HTR-8/SVneo (cell line): Measurements from ENCODE around the gene SMYD3.
A peak's percentile ranks its signal among the peaks of the same experiment; 100 is the strongest.
"Not testable (repeated sequence)": the region's sequence is repeated elsewhere in the genome, so short reads cannot be mapped to it uniquely, and the experiment has no call there.

Experiments
- DNase-seq: peaks from one replicate; pipeline ENCODE4 v3.0.0; 2011; ENCODE audit warnings: low spot score, mixed read lengths; ENCODE audit not compliant: insufficient read length
- FAIRE-seq: peaks from 2 replicates; lab custom pipeline; 2011; peaks lifted over from hg19 to GRCh38; lab: Jason Lieb, UNC

The SMYD3 gene

DNA sequence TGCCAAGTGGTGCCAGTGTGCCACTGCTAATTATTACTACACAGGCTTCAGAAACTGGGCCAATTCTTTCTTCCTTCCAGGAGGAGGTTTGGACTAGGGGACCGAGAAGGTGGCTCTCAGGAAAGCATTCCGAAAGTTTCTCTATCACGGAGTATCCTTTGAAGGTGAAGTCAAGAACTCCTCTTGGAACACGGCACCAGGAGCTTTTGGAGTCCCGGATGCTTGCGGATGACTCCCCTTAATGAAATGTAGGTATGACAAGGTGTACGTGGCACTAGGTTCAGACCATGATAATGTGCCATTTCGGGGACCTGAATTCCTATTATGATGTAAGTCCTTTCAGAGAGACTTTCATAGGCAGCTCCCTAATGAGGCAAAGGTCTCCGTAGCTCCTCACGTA lies 718.2 kb downstream of the SMYD3 start:
- FAIRE-seq (no peak), DNase-seq (no peak)

GRCh38 chr1:245788269-245788668 lies 718.8 kb downstream of the SMYD3 start:
- peak; percentile 78 for DNase-seq
- no peak for FAIRE-seq

GRCh38 chr1:245786948-245787347 lies 720.1 kb downstream of the SMYD3 start:
- DNase-seq (no peak), FAIRE-seq (no peak)

- DNase-seq (no peak), FAIRE-seq (no peak)
Observed at GRCh38 chr1:245779797-245780755, 727.0 kb downstream of the SMYD3 start.

GRCh38 chr1:245777752-245778151 lies 729.3 kb downstream of the SMYD3 start:
- FAIRE-seq, result no peak
- no peak for DNase-seq

DNA sequence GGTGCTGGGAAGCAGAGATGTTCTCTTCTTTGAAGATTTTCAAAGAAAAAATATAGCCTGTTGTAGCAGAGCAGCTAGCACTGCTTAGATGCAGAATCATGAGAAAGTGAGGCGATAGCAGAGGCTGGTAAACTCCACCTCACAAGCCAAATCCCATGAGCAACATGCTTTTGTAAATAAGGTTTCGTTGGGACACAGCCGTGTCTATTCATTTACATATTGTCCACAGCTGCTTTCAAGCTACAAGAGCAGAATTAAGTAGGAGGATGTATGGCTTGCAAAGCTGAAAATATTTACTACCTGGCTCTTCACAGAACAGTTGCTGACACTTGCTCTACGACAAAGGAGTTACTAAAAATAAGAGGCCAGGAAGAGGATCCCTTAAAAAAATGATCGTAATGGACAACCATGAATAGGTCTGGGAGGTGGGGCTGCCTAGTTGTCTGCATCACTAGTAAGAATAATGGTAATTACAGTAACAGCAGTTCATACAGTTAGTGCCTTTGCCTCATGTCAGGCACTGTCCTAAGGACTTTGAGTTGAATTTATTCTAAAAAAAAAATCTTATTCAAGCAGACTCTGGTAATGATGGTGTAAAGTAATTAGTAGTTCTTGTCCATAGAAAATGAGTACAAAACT lies 730.3 kb downstream of the SMYD3 start:
- DNase-seq, result no peak

GRCh38 chr1:245776139-245776538 lies 730.9 kb downstream of the SMYD3 start:
- FAIRE-seq, result no peak

More for the DNA sequence above, 730.3 kb downstream of the SMYD3 start:
- no peak for FAIRE-seq

GRCh38 chr1:245774931-245775330 lies 732.1 kb downstream of the SMYD3 start:
- FAIRE-seq, DNase-seq: not testable (repeated sequence)

More at GRCh38 chr1:245776139-245776538, 730.9 kb downstream of the SMYD3 start:
- no peak for DNase-seq

DNA sequence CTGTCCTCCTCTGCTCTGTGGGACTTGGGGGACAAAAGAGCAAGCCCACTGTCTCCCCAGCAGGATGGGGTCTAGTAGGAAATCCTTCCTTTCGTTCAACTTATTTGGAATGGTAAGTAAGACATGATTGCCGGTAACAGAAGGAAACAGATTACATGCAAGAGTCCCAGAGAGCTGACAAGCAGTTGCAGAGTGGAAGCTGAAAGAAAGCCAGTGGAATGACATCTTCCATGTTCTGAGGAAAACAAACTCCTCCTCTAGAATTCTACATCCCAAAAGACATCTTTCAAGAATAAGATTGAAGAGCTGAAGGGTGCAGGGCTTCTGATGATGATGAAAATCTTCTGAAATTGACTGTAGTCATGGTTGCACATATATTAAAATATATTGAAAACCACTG lies 732.9 kb downstream of the SMYD3 start:
- no peak for DNase-seq
- FAIRE-seq, result no peak

DNA sequence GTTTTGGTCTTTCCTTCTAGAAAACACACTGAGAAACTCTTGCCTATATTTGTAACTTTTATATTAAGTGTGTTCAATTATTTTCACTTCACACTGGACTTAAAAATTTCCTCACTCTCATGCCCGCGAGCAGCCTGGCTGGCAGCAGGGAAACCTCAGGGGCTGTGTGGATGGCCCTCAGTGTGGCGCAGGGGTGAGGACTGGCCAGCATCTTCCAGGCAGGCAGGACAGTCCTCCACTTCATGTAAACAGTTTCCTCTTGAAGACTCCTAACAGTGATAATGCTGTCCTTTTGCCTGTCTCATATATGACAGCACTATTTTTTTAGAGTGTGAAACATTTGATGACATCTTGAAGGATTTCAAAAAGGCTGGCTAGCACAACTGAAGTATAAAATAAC lies 733.7 kb downstream of the SMYD3 start:
- DNase-seq (no peak), FAIRE-seq (no peak)

GRCh38 chr1:245772739-245773138 lies 734.3 kb downstream of the SMYD3 start:
- FAIRE-seq (no peak), DNase-seq (no peak)

GRCh38 chr1:245772325-245772724 lies 734.8 kb downstream of the SMYD3 start:
- DNase-seq (no peak), FAIRE-seq (no peak)

DNA sequence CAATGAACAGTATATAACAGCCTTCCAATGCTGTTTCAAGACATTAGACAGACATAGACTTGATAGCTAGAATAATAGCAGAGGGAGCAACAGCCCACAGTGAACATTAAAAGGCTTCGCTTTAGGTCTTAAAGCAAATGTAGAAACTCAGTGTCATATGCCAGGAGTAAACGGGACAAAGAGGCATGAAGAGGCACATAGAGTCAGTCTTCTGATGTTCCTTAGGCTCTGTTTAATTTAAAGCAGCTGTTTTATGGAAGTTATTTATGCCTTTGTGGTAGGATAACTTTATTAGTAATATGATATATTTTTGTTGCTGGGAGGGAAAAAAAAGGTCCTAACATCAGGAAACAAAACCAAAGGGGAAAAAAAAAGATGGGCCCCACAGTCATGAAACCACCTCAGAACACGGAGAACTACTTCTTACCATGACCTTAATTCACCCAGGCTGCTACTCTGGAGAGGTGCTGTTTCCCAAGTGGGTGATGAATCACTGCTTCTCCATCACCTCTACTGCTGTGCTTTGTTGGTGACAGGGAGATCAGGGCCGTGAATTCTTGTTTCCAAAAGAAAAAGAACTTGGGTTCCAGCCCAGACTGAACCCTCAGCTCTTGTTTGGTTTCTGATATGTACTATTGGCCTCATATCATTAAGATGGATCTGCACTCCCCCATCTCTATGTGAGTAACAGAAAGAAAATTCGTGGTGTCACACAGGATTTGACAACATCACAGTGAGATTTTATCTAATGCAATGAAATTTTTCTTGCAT lies 735.4 kb downstream of the SMYD3 start:
- DNase-seq, result peak; percentile 46
- FAIRE-seq, result no peak

DNA sequence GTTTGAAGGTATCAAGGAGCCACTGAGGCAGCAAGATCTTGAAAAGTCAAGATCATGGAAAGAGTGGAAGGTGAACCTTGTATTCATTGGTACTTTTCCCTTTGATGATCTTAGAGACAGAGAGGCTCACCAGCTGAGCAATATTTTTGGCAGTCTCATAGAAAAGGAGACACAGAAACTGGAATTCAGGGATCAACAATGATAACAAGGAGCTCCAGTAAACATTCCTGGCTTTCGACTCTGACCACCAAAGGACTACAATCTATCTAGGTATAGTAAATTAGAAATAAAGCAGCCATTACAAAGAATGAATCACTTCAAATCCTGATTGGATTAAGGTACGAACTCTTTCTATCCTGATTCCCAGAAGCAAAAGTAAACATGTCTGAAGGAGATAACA lies 736.9 kb downstream of the SMYD3 start:
- DNase-seq, result no peak
- FAIRE-seq, result no peak

- FAIRE-seq (no peak), DNase-seq (no peak)
Observed at GRCh38 chr1:245768596-245768995, 738.5 kb downstream of the SMYD3 start.

DNA sequence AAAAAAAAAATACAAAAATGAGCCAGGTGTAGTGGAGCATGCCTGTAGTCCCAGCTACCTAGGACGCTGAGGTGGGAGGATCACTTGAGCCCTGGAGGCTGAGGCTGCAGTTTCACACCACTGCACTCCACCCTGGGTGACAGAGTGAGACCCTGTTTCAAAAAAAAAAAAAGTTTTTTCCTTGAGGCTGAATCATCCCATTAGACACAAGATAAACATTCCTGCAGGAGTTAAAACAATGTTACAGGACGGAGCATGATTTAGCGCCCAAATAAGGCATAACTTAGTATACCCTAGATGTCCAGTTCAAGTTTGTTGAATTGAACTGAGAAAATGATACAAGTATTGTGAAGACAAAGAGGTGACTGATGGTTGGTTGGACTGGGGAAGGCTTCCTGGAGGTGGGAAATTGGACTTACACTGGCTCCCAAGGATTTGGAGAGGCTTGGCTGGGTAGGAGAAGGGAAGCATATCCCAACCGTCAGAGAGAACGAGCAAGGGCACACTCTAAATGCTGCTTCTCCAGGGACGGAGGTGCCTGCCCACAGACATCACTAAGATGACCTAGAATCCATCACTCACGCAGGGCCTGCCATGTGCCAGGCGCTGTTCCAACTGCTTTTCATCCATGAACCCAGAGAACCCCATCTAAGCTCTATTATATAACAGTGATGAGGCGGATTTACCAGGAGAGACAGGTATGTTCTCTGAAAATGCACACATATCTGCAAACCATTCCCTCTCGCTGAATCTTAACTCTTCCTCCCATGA lies 741.7 kb downstream of the SMYD3 start:
- FAIRE-seq (no peak), DNase-seq (no peak)

DNA sequence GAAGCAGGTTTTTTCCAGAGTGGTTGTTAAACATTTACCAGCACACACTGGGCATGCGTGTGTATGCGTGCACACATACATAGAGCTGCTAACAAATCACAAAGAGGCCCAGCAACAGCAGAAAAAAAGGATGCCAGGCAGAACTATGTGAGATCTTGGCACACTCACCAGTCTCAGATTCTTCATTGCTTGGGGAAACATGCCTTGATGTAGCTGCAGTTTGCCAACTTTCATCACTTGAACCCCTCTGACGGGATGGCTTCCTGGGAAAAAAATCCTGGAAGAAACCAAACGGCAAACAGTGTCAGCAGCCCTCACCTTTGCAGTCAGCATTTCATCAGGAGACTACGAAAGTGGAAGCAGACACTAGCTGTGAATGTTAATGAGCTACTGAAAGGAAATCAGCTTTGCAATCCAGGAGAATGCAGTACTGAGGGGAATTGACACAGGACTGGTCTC lies 743.2 kb downstream of the SMYD3 start:
- DNase-seq (no peak), FAIRE-seq (no peak)

DNA sequence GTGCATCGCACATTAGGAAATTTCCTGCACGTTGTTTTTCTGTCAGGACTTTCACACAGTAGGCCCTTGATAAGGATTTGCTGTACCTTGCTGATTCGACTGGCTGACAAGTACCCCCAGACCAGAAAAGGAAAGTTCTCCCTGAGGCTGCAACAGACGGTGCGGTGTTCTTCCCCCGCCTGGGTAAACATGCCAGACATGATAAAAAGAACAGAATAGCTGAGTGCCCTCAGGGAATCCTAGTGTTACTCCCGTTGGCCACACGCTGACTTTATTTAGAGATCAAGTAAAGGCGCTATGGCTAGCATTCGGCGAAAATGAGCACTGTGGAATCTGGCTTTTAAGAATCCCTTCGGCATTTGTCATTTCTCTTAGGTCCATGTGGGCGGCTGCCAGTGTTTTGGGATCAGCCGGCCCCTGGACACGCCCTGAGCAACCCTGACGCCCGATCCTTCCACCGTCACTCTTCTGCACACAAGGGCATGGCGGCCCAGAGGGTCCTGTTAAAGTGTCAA lies 744.6 kb downstream of the SMYD3 start:
- FAIRE-seq, result no peak

GRCh38 chr1:245760301-245760700 lies 746.8 kb downstream of the SMYD3 start:
- DNase-seq, result no peak
- FAIRE-seq, result no peak

More for the DNA sequence above, 744.6 kb downstream of the SMYD3 start:
- DNase-seq, result no peak
